Measurements from ENCODE around the gene DGKB.

The DGKB gene

GRCh38 chr7:14184292-14184864, 718.2 kb downstream of the DGKB start:
- no peak for DNase-seq

- no peak for DNase-seq
Observed at GRCh38 chr7:14179781-14180180, 722.8 kb downstream of the DGKB start.

GRCh38 chr7:14177876-14178275, 724.7 kb downstream of the DGKB start:
- no peak for DNase-seq

- DNase-seq: no peak
Observed at GRCh38 chr7:14170872-14171271, 731.7 kb downstream of the DGKB start.

- peak; percentile 3 for DNase-seq
Observed at GRCh38 chr7:14158111-14158510, 744.4 kb downstream of the DGKB start.

- DNase-seq: no peak
Observed at GRCh38 chr7:14156436-14156835, 746.1 kb downstream of the DGKB start.

GRCh38 chr7:14148974-14149373, 753.6 kb downstream of the DGKB start:
- no peak for DNase-seq

GRCh38 chr7:14147532-14147931, 755.0 kb downstream of the DGKB start:
- DNase-seq: no peak

- DNase-seq: no peak
Observed at GRCh38 chr7:14144538-14144937, 758.0 kb downstream of the DGKB start.

- DNase-seq: no peak
Observed at GRCh38 chr7:14144109-14144508, 758.4 kb downstream of the DGKB start.

- no peak for DNase-seq
Observed at GRCh38 chr7:14137676-14138075, 764.9 kb downstream of the DGKB start.

- no peak for DNase-seq
Observed at GRCh38 chr7:14133752-14134151, 768.8 kb downstream of the DGKB start.

- no peak for DNase-seq
Observed at GRCh38 chr7:14125998-14126397, 776.6 kb downstream of the DGKB start.

- DNase-seq: no peak
Observed at GRCh38 chr7:14124716-14125115, 777.8 kb downstream of the DGKB start.

- DNase-seq: no peak
Observed at GRCh38 chr7:14123923-14124322, 778.6 kb downstream of the DGKB start.

- no peak for DNase-seq
Observed at GRCh38 chr7:14115701-14116100, 786.9 kb downstream of the DGKB start.

GRCh38 chr7:14104861-14105260, 797.7 kb downstream of the DGKB start:
- no peak for DNase-seq

- DNase-seq: no peak
Observed at GRCh38 chr7:14096159-14096558, 806.4 kb downstream of the DGKB start.

- DNase-seq: no peak
Observed at GRCh38 chr7:14095233-14095950, 807.2 kb downstream of the DGKB start.

Data from NCI-H2171 (cell line).